ENCODE results near the gene TEAD4.

TEAD4 gene

GRCh38 chr12:3042826-3043225 lies 83.6 kb downstream of the TEAD4 start:
- TF ChIP-seq, protein P1, sequence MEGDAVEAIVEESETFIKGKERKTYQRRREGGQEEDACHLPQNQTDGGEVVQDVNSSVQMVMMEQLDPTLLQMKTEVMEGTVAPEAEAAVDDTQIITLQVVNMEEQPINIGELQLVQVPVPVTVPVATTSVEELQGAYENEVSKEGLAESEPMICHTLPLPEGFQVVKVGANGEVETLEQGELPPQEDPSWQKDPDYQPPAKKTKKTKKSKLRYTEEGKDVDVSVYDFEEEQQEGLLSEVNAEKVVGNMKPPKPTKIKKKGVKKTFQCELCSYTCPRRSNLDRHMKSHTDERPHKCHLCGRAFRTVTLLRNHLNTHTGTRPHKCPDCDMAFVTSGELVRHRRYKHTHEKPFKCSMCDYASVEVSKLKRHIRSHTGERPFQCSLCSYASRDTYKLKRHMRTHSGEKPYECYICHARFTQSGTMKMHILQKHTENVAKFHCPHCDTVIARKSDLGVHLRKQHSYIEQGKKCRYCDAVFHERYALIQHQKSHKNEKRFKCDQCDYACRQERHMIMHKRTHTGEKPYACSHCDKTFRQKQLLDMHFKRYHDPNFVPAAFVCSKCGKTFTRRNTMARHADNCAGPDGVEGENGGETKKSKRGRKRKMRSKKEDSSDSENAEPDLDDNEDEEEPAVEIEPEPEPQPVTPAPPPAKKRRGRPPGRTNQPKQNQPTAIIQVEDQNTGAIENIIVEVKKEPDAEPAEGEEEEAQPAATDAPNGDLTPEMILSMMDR (conservative IDR thresholded peaks at IDR 0.05; ENCODE audit: low read depth, low read length) = no peak
- DNase-seq (ENCODE audit: low read depth) = no peak
- H3K4me3 ChIP-seq (ENCODE audit: low read depth, low read length) = no peak overlapping the region

GRCh38 chr12:3043406-3043805 lies 84.2 kb downstream of the TEAD4 start:
- no peak for DNase-seq (ENCODE audit: low read depth)
- H3K4me3 ChIP-seq (ENCODE audit: low read depth, low read length) = no peak overlapping the region
- TF ChIP-seq, protein P1 (conservative IDR thresholded peaks at IDR 0.05; ENCODE audit: low read depth, low read length) = no peak

- no peak for DNase-seq (ENCODE audit: low read depth)
- TF ChIP-seq, protein P1 (conservative IDR thresholded peaks at IDR 0.05; ENCODE audit: low read depth, low read length) = no peak
These were observed 85.0 kb downstream of the TEAD4 start for GRCh38 chr12:3044141-3044630.

DNA sequence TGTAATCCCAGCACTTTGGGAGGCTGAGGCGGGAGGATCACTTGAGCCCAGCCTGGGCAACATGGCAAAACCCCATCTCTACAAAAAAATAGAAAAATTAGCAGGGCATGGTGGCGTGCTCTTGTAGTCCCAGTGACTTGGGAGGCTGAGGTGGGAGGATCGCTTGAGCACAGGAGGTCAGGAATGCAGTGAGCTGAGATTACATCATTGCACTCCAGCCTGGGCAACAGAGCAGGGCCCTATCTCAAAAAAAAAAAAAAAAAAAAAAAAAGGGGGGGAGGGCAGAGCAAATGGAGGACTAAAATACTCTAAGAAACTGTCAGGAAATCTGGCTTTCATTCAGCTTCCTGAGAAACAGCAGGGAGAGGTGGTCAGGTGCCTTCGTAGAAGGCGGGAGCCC lies 86.3 kb downstream of the TEAD4 start:
- TF ChIP-seq, protein P1 (conservative IDR thresholded peaks at IDR 0.05; ENCODE audit: low read depth, low read length) = no peak
- no peak for DNase-seq (ENCODE audit: low read depth)
- H3K4me3 ChIP-seq (ENCODE audit: low read depth, low read length) = no peak overlapping the region

More at GRCh38 chr12:3044141-3044630, 85.0 kb downstream of the TEAD4 start:
- no peak overlapping the region for H3K4me3 ChIP-seq (ENCODE audit: low read depth, low read length)

- DNase-seq (ENCODE audit: low read depth) = no peak
- no peak overlapping the region for H3K4me3 ChIP-seq (ENCODE audit: low read depth, low read length)
- TF ChIP-seq, protein P1 (conservative IDR thresholded peaks at IDR 0.05; ENCODE audit: low read depth, low read length) = no peak
These were observed 86.8 kb downstream of the TEAD4 start for GRCh38 chr12:3045989-3046388.

- TF ChIP-seq, protein P1 (conservative IDR thresholded peaks at IDR 0.05; ENCODE audit: low read depth, low read length) = no peak
- H3K4me3 ChIP-seq (ENCODE audit: low read depth, low read length) = no peak overlapping the region
- no peak for DNase-seq (ENCODE audit: low read depth)
These were observed 87.4 kb downstream of the TEAD4 start for GRCh38 chr12:3046441-3047200.

- no peak overlapping the region for H3K4me3 ChIP-seq (ENCODE audit: low read depth, low read length)
- DNase-seq (ENCODE audit: low read depth) = no peak
- TF ChIP-seq, protein P1 (conservative IDR thresholded peaks at IDR 0.05; ENCODE audit: low read depth, low read length) = no peak
These were observed 88.8 kb downstream of the TEAD4 start for GRCh38 chr12:3047961-3048360.

All from choroid plexus epithelial cell (primary cell).